H1 (cell line): Measurements from ENCODE around the gene GAB2. TPM values are rescaled to one million over a fixed set of nuclear protein-coding genes. Genes with fewer than 3 reads are reported as not detected.

Experiments
- CTCF ChIA-PET: fragments of 300-600 bp; sonication (Branson Sonifier 250); formaldehyde crosslinking; loops from one replicate; lab custom pipeline; 2021; ENCODE audit not compliant: partially characterized antibody; lab: Charles Lee
- POLR2A ChIA-PET: fragments of 300-600 bp; sonication (Branson Sonifier 250); formaldehyde crosslinking; loops from one replicate; lab custom pipeline; 2021; ENCODE audit warnings: inconsistent platforms; ENCODE audit not compliant: partially characterized antibody; lab: Charles Lee
- DNase-seq, 2 experiments: peaks; one replicate each; pipeline versions ENCODE4 v3.0.0 to v3.0.0-alpha.2; 2010 to 2022; ENCODE audit warnings: low spot score in 2 of 2, low read depth in 1 of 2, mixed read lengths in 1 of 2
- FAIRE-seq: peaks from 2 replicates; lab custom pipeline; 2011; peaks lifted over from hg19 to GRCh38; lab: Jason Lieb, UNC
- H2AFZ ChIP-seq: 2 replicates; pipeline ENCODE4 v1.8.1; 2012; ENCODE audit warnings: low read length, inconsistent platforms
- H2AK5ac ChIP-seq: 2 replicates; pipeline ENCODE4 v1.6.1; 2013; ENCODE audit warnings: low read depth, low read length
- H2BK120ac ChIP-seq: replicated peaks from 2 replicates; pipeline ENCODE3; 2013; ENCODE audit warnings: low read depth, low read length, inconsistent platforms
- H2BK12ac ChIP-seq: 2 replicates; pipeline ENCODE4 v1.6.1; 2013; ENCODE audit warnings: low read depth, low read length
- H2BK15ac ChIP-seq: 2 replicates; pipeline ENCODE4 v1.6.1; 2013; ENCODE audit warnings: low read length
- H2BK20ac ChIP-seq: 2 replicates; pipeline ENCODE4 v1.6.1; 2013; ENCODE audit warnings: low read length
- H2BK5ac ChIP-seq: 2 replicates; pipeline ENCODE4 v1.6.1; 2013; ENCODE audit warnings: low read depth, low read length
- H3K14ac ChIP-seq: 2 replicates; pipeline ENCODE4 v1.6.1; 2013; ENCODE audit warnings: inconsistent platforms; ENCODE audit not compliant: insufficient read length
- H3K18ac ChIP-seq: 2 replicates; pipeline ENCODE4 v1.6.1; 2013; ENCODE audit warnings: low read length; ENCODE audit errors: extremely low read depth
- H3K23ac ChIP-seq: 2 replicates; pipeline ENCODE4 v1.6.1; 2013; ENCODE audit warnings: inconsistent platforms; ENCODE audit not compliant: insufficient read length
- H3K23me2 ChIP-seq: 2 replicates; pipeline ENCODE4 v1.6.1; 2013; ENCODE audit warnings: low read depth, low read length
- H3K27ac ChIP-seq: 2 replicates; pipeline ENCODE4 v1.6.1; 2011; ENCODE audit warnings: low read depth, low read length, inconsistent platforms
- H3K27me3 ChIP-seq, 4 experiments: replicated peaks in 1 of 4; 1 replicate in 1 of 4; 2 replicates in 3 of 4; pipeline versions ENCODE4 v1.6.1 to v1.8.1; 2011 to 2013; ENCODE audit warnings: low read length in 3 of 4, mild to moderate bottlenecking in 3 of 4, inconsistent platforms in 2 of 4, mixed read lengths in 2 of 4, moderate library complexity in 1 of 4; ENCODE audit not compliant: control insufficient read depth in 3 of 4, insufficient read depth in 3 of 4; ENCODE audit errors: extremely low read depth in 1 of 4
- H3K36me3 ChIP-seq, 4 experiments: 2 replicates each; pipeline versions ENCODE4 v1.6.1 to v1.8.1; 2011 to 2013; ENCODE audit warnings: mild to moderate bottlenecking in 4 of 4, low read length in 3 of 4, moderate library complexity in 2 of 4, control low read depth in 1 of 4, inconsistent platforms in 1 of 4; ENCODE audit not compliant: insufficient read depth in 4 of 4, control insufficient read depth in 2 of 4
- H3K4ac ChIP-seq: replicated peaks from 2 replicates; pipeline ENCODE3; 2013; ENCODE audit warnings: low read length, low read depth, mixed read lengths, inconsistent platforms; ENCODE audit not compliant: insufficient read length
- H3K4me1 ChIP-seq, 4 experiments: replicated peaks in 1 of 4; 1 replicate in 1 of 4; 2 replicates in 3 of 4; pipeline versions ENCODE4 v1.6.1 to v1.8.1; 2011 to 2013; ENCODE audit warnings: low read length in 3 of 4, inconsistent platforms in 2 of 4, mixed read lengths in 1 of 4; ENCODE audit not compliant: insufficient read depth in 4 of 4, control insufficient read depth in 3 of 4
- H3K4me2 ChIP-seq, 2 experiments: 2 replicates each; pipeline versions ENCODE4 v1.6.1 to v1.8.1; 2011 to 2013; ENCODE audit warnings: low read depth in 2 of 2, low read length in 2 of 2, control low read depth in 1 of 2, inconsistent platforms in 1 of 2, mild to moderate bottlenecking in 1 of 2; ENCODE audit not compliant: insufficient read depth in 1 of 2
- H3K4me3 ChIP-seq, 4 experiments: fragments of 200-600, 300-600 bp in 1 of 4; sonication (generic), shearing (Covaris generic), sonication (Bioruptor Twin) in 1 of 4; 2 replicates each; pipeline versions ENCODE4 v1.5.1 to v1.8.1; 2011 to 2016; ENCODE audit warnings: low read length in 4 of 4, low read depth in 3 of 4, control low read depth in 2 of 4, inconsistent platforms in 2 of 4, mild to moderate bottlenecking in 2 of 4, mixed read lengths in 1 of 4, moderate library complexity in 1 of 4; ENCODE audit not compliant: insufficient read depth in 2 of 4; ENCODE audit errors: extremely low read depth in 1 of 4
- H3K56ac ChIP-seq: replicated peaks from 2 replicates; pipeline ENCODE3; 2013; ENCODE audit warnings: low read depth, mild to moderate bottlenecking, mixed read lengths, low read length, inconsistent platforms; ENCODE audit not compliant: insufficient read length
- H3K79me1 ChIP-seq: 2 replicates; pipeline ENCODE4 v1.6.1; 2013; ENCODE audit warnings: low read depth, low read length, control low read depth
- H3K79me2 ChIP-seq, 2 experiments: 2 replicates each; pipeline versions ENCODE4 v1.6.1 to v1.8.1; 2012 to 2013; ENCODE audit warnings: low read length in 2 of 2, mild to moderate bottlenecking in 2 of 2, inconsistent platforms in 1 of 2; ENCODE audit not compliant: insufficient read depth in 2 of 2, control insufficient read depth in 1 of 2
- H3K9ac ChIP-seq, 4 experiments: replicated peaks in 1 of 4; 1 replicate in 1 of 4; 2 replicates in 3 of 4; pipeline versions ENCODE4 v1.6.1 to v1.8.1; 2011 to 2013; ENCODE audit warnings: low read depth in 3 of 4, low read length in 3 of 4, control low read depth in 2 of 4, mild to moderate bottlenecking in 2 of 4, moderate library complexity in 2 of 4, inconsistent platforms in 1 of 4; ENCODE audit errors: extremely low read depth in 1 of 4
- H3K9me3 ChIP-seq, 2 experiments: 2 replicates each; pipeline versions ENCODE4 v1.6.1 to v1.8.1; 2012 to 2013; ENCODE audit warnings: mild to moderate bottlenecking in 2 of 2, moderate library complexity in 2 of 2, control low read depth in 1 of 2, inconsistent platforms in 1 of 2, low read depth in 1 of 2, low read length in 1 of 2, mixed read lengths in 1 of 2; ENCODE audit not compliant: insufficient read depth in 2 of 2
- H4K20me1 ChIP-seq, 2 experiments: replicated peaks in 1 of 2; 2 replicates each; pipeline versions ENCODE3 to v1.8.1; 2011 to 2013; ENCODE audit warnings: inconsistent platforms in 2 of 2, low read length in 2 of 2, mild to moderate bottlenecking in 1 of 2; ENCODE audit not compliant: insufficient read depth in 2 of 2, control insufficient read depth in 1 of 2
- H4K5ac ChIP-seq: 2 replicates; pipeline ENCODE4 v1.6.1; 2013; ENCODE audit warnings: low read length, low read depth, mixed read lengths, inconsistent platforms; ENCODE audit not compliant: insufficient read length
- H4K8ac ChIP-seq: 2 replicates; pipeline ENCODE4 v1.8.0; 2013; ENCODE audit warnings: mild to moderate bottlenecking, moderate library complexity, low read length, inconsistent platforms; ENCODE audit not compliant: insufficient read depth; ENCODE audit errors: extremely low read depth
- H4K91ac ChIP-seq: replicated peaks from 2 replicates; pipeline ENCODE3; 2013; ENCODE audit warnings: low read length, mixed read lengths, inconsistent platforms; ENCODE audit not compliant: insufficient read length
- BCL11A ChIP-seq, 2 experiments: IDR thresholded peaks; one replicate each; pipeline ENCODE4 v1.6.1; 2011; ENCODE audit warnings: low read depth in 2 of 2, low read length in 2 of 2, mild to moderate bottlenecking in 2 of 2
- CEBPB ChIP-seq: IDR thresholded peaks from 2 replicates; pipeline ENCODE4 v1.6.1; 2012; ENCODE audit warnings: low read depth, low read length
- EZH2 ChIP-seq: fragments of 200-600 bp; sonication (generic); IDR thresholded peaks from 2 replicates; pipeline ENCODE4 v1.7.1; 2012; ENCODE audit warnings: low read depth, mild to moderate bottlenecking, moderate library complexity, low read length, inconsistent platforms; ENCODE audit not compliant: severe bottlenecking
- FOSL1 ChIP-seq: IDR thresholded peaks from 2 replicates; pipeline ENCODE4 v1.6.1; 2011; ENCODE audit warnings: mild to moderate bottlenecking, low read depth, low read length, moderate library complexity; ENCODE audit not compliant: insufficient read depth
- KDM5A ChIP-seq: fragments of 200-600 bp; IDR thresholded peaks from 2 replicates; pipeline ENCODE4 v1.7.1; 2012; ENCODE audit warnings: mild to moderate bottlenecking, low read length, inconsistent platforms, mixed read lengths
- MAX ChIP-seq: IDR thresholded peaks from 2 replicates; pipeline ENCODE4 v1.6.1; 2012; ENCODE audit warnings: inconsistent platforms
- NANOG ChIP-seq: IDR thresholded peaks from 2 replicates; pipeline ENCODE4 v1.6.1; 2011; ENCODE audit warnings: low read length, low read depth, mild to moderate bottlenecking, inconsistent platforms; ENCODE audit not compliant: insufficient read depth, poor library complexity, severe bottlenecking
- POU5F1 ChIP-seq: IDR thresholded peaks from 2 replicates; pipeline ENCODE4 v1.6.1; 2011; ENCODE audit warnings: low read depth, mild to moderate bottlenecking, low read length, moderate library complexity
- RAD21 ChIP-seq, 2 experiments: IDR thresholded peaks in 1 of 2; conservative IDR thresholded peaks in 1 of 2; 2 replicates each; pipeline ENCODE4 v1.6.1; 2011; ENCODE audit warnings: low read depth in 2 of 2, low read length in 2 of 2, improper control_type of control experiment in 1 of 2, inconsistent platforms in 1 of 2, mild to moderate bottlenecking in 1 of 2, moderate library complexity in 1 of 2
- RBBP5 ChIP-seq: IDR thresholded peaks from 2 replicates; pipeline ENCODE4 v1.7.1; 2012; ENCODE audit warnings: low read depth, mild to moderate bottlenecking, inconsistent platforms, low read length, moderate library complexity, borderline replicate concordance
- RNF2 ChIP-seq: fragments of 200-900, 300-1000 bp; sonication (generic); IDR thresholded peaks from 2 replicates; pipeline ENCODE4 v1.7.1; 2016; ENCODE audit warnings: borderline replicate concordance, low read depth, mild to moderate bottlenecking, antibody characterized with exemption, low read length; ENCODE audit not compliant: poor library complexity, severe bottlenecking; ENCODE audit errors: missing control alignments
- SIX5 ChIP-seq: IDR thresholded peaks from 2 replicates; pipeline ENCODE4 v1.6.1; 2011; ENCODE audit warnings: mild to moderate bottlenecking, low read depth, low read length
- SUZ12 ChIP-seq: fragments of 200-600 bp; sonication (generic); IDR thresholded peaks from 2 replicates; pipeline ENCODE4 v1.6.1; 2012; ENCODE audit warnings: mild to moderate bottlenecking, inconsistent platforms, low read length, moderate library complexity, mixed read lengths
- YY1 ChIP-seq: IDR thresholded peaks from 2 replicates; pipeline ENCODE4 v1.6.1; 2011; ENCODE audit warnings: low read depth, mild to moderate bottlenecking, low read length
- WGBS, 2 experiments: shearing (Covaris generic) in 1 of 2; methylation state at CpG; one replicate each; pipeline versions ENCODE4 v1.1.6 to v1.1.7; 2013 to 2015; ENCODE audit warnings: low lambda C conversion rate in 2 of 2, mixed read lengths in 2 of 2, inconsistent platforms in 1 of 2, low coverage in 1 of 2, missing lambda C conversion rate in 1 of 2; ENCODE audit not compliant: insufficient replicate concordance in 2 of 2, insufficient coverage in 1 of 2, insufficient read length in 1 of 2; ENCODE audit errors: extremely low coverage in 1 of 2, missing lambda C conversion rate in 1 of 2; 5-methylcytosine and 5-hydroxymethylcytosine counted together
- polyA plus RNA-seq, 7 experiments: library from polyadenylated mRNA; depleted of rRNA in 3 of 7; stranded (reverse) in 5 of 7; unstranded in 2 of 7; fragments of >200 nt in 5 of 7; fragments of 200-250 nt in 2 of 7; gene quantifications; 1 replicate in 5 of 7; 2 replicates in 1 of 7; 4 replicates in 1 of 7; pipeline versions ENCODE4 v1.2.1 to v1.2.3, GENCODE V29; 2011 to 2013; ENCODE audit warnings: missing spikeins in 2 of 7, mixed read lengths in 2 of 7
- total RNA-seq: library from RNA; stranded (reverse); fragmentation: NEBNext Ultra II Directional; extraction: Animal tissue kit (Norgen Biotek cat#: 25700); gene quantifications from 2 replicates; pipeline ENCODE4 v1.2.1, GENCODE V29; 2021

The GAB2 gene
- total and polyA plus RNA-seq, 2 of the 8 experiments (the other 6 are each of a cell fraction or from before 2014, with no cell fraction given), result 6.3 to 14.0 TPM

- no peak overlapping the region for H3K27ac ChIP-seq
- H2BK12ac ChIP-seq, result no peak overlapping the region
- no peaks in the 10 kb centered on the region; a peak in 1 of 4 replicates for H3K79me2 ChIP-seq
- H3K36me3 ChIP-seq, result no peaks in the 10 kb centered on the region
- H4K91ac ChIP-seq, result no peak overlapping the region
- ChIA-PET CTCF (interaction anchor here (2.9 kb wide), 1 partner anchor 116 kb away, joined by 7 read pairs; no protein-coding TSS in a partner anchor), POLR2A (no interaction called here)
- no peaks in the 10 kb centered on the region for H4K20me1 ChIP-seq
- no peak overlapping the region for H4K8ac ChIP-seq
- no peak for DNase-seq
- no peak overlapping the region for H3K4me2 ChIP-seq
- no peak for FAIRE-seq
- H3K4me3 ChIP-seq, result no peak overlapping the region
- H2BK15ac ChIP-seq, result no peak overlapping the region
- no peak overlapping the region for H2BK5ac ChIP-seq
- no peak overlapping the region for H3K4ac ChIP-seq
- H3K79me1 ChIP-seq, result no peaks in the 10 kb centered on the region
- H3K9me3 ChIP-seq, result no peaks in the 10 kb centered on the region
- 100% methylated on average over 1 of the region's 1 CpG; no CpG with 5 or more reads in 1 of the 2 experiments for WGBS, 2 experiments
- no peaks in the 10 kb centered on the region for H3K27me3 ChIP-seq
- no peak overlapping the region for H3K9ac ChIP-seq
- no peak overlapping the region for H2AFZ ChIP-seq
- H3K23me2 ChIP-seq, result no peaks in the 10 kb centered on the region
- no peak overlapping the region for H2BK120ac ChIP-seq
- no peak overlapping the region for H3K14ac ChIP-seq
- no peak overlapping the region for H3K18ac ChIP-seq
- no peak overlapping the region for H2AK5ac ChIP-seq
- H3K23ac ChIP-seq, result no peak overlapping the region
- no peak overlapping the region for H4K5ac ChIP-seq
- H3K56ac ChIP-seq, result no peak overlapping the region
- no peak overlapping the region for H2BK20ac ChIP-seq
- no peaks in the 10 kb centered on the region for H3K4me1 ChIP-seq
- no peak for TF ChIP-seq SUZ12
- TF ChIP-seq RBBP5, result no peak
- no peak for TF ChIP-seq SIX5
- no peak for TF ChIP-seq POU5F1
- no peak for TF ChIP-seq BCL11A (IDR thresholded peaks at IDR 0.05; ENCODE audit: low read depth in 2 of 2, low read length in 2 of 2)
- TF ChIP-seq YY1, result no peak
- no peak for TF ChIP-seq NANOG
- no peak for TF ChIP-seq RNF2
- no peak for TF ChIP-seq MAX
- no peak for TF ChIP-seq FOSL1
- no peak for TF ChIP-seq RAD21 (IDR thresholded peaks at IDR 0.05 in 1 of 2, conservative IDR thresholded peaks at IDR 0.05 in 1 of 2; ENCODE audit: low read depth in 2 of 2, low read length in 2 of 2)
- no peak for TF ChIP-seq KDM5A
- no peak for TF ChIP-seq EZH2
- TF ChIP-seq CEBPB, result no peak
Observed at GRCh38 chr11:78344094-78344493, 73.5 kb downstream of the GAB2 start.
